GM23248 (cell line): ENCODE results near the gene WFIKKN2. TPM values are rescaled to one million over a fixed set of nuclear protein-coding genes. Genes with fewer than 3 reads are reported as not detected.

ENCODE experiments used
- DNase-seq: peaks from one replicate; pipeline ENCODE4 v3.0.0-alpha.2; 2015
- H2AFZ ChIP-seq: fragments of 200-600 bp; sonication (generic); 2 replicates; pipeline ENCODE4 v1.6.1; 2016; ENCODE audit warnings: antibody characterized with exemption
- H3F3A ChIP-seq: fragments of 200-600 bp; sonication (generic); 2 replicates; pipeline ENCODE4 v1.6.1; 2016; ENCODE audit warnings: mild to moderate bottlenecking, antibody characterized with exemption, mixed run types; ENCODE audit not compliant: insufficient read depth
- H3K27ac ChIP-seq: fragments of 200-600 bp; sonication (generic); 2 replicates; pipeline ENCODE4 v1.5.1; 2016; ENCODE audit warnings: mild to moderate bottlenecking
- H3K27me3 ChIP-seq: fragments of 200-600 bp; sonication (generic); replicated peaks from 2 replicates; pipeline ENCODE4 v1.6.1; 2016; ENCODE audit warnings: mild to moderate bottlenecking; ENCODE audit not compliant: insufficient read depth
- H3K36me3 ChIP-seq: fragments of 200-600 bp; sonication (generic); 2 replicates; pipeline ENCODE4 v1.6.1; 2016; ENCODE audit warnings: low read depth, mild to moderate bottlenecking
- H3K4me1 ChIP-seq: fragments of 200-600 bp; sonication (generic); 2 replicates; pipeline ENCODE4 v1.6.1; 2016; ENCODE audit warnings: mild to moderate bottlenecking; ENCODE audit not compliant: insufficient read depth
- H3K4me2 ChIP-seq: fragments of 200-600 bp; sonication (generic); one replicate; pipeline ENCODE4 v1.6.1; 2016; ENCODE audit warnings: mild to moderate bottlenecking; ENCODE audit not compliant: unreplicated experiment
- H3K4me3 ChIP-seq: fragments of 200-600 bp; sonication (generic); 2 replicates; pipeline ENCODE4 v1.5.1; 2016; ENCODE audit warnings: mild to moderate bottlenecking
- H3K79me2 ChIP-seq: fragments of 200-600 bp; sonication (generic); 2 replicates; pipeline ENCODE4 v1.6.1; 2016; ENCODE audit warnings: mild to moderate bottlenecking; ENCODE audit not compliant: insufficient read depth
- H3K9ac ChIP-seq: fragments of 200-600 bp; sonication (generic); 2 replicates; pipeline ENCODE4 v1.6.1; 2016; ENCODE audit warnings: mild to moderate bottlenecking
- H3K9me2 ChIP-seq: fragments of 200-600 bp; sonication (generic); 2 replicates; pipeline ENCODE4 v1.6.1; 2016; ENCODE audit warnings: mixed run types, mild to moderate bottlenecking, moderate library complexity; ENCODE audit not compliant: insufficient read depth
- H3K9me3 ChIP-seq: fragments of 200-600 bp; sonication (generic); one replicate; pipeline ENCODE4 v1.6.1; 2017; ENCODE audit warnings: low read depth
- H4K20me1 ChIP-seq: fragments of 200-600 bp; sonication (generic); 2 replicates; pipeline ENCODE4 v1.6.0; 2016; ENCODE audit not compliant: insufficient read depth
- EZH2 ChIP-seq: fragments of 200-600 bp; sonication (generic); IDR thresholded peaks from 2 replicates; pipeline ENCODE4 v1.6.1; 2018; ENCODE audit warnings: antibody characterized with exemption, mild to moderate bottlenecking; ENCODE audit not compliant: insufficient read depth, poor library complexity, severe bottlenecking
- EZH2phosphoT487 ChIP-seq: fragments of 200-600 bp; sonication (generic); IDR thresholded peaks from 2 replicates; pipeline ENCODE4 v1.6.1; 2018; ENCODE audit warnings: antibody characterized with exemption, moderate library complexity, mild to moderate bottlenecking, low read depth; ENCODE audit not compliant: insufficient read depth
- WGBS, 2 experiments: methylation state at CpG; one replicate each; pipeline ENCODE4 v1.1.6; 2015 to 2017; ENCODE audit warnings: low lambda C conversion rate in 2 of 2, low coverage in 1 of 2; ENCODE audit errors: missing lambda C conversion rate in 2 of 2; 5-methylcytosine and 5-hydroxymethylcytosine counted together
- in situ Hi-C: fragments of 300-500 bp; cut with MboI; formaldehyde crosslinking; loops from 2 replicates; pipeline ENCODE4 v1.15.0; 2020
- polyA plus RNA-seq: library from polyadenylated mRNA; unstranded; fragments of >200 nt; fragmentation: Nextera tagmentation; extraction: Ambion mirVana; gene quantifications from 2 replicates; pipeline ENCODE4 v1.2.1, GENCODE V29; 2016
- small RNA-seq: library from RNA; depleted of rRNA; stranded (forward); fragments of <200 nt; gene quantifications from one replicate; pipeline ENCODE3, GENCODE V24; 2014; ENCODE audit warnings: low read depth, low replicate concordance
- total RNA-seq: library from RNA; depleted of rRNA; stranded (reverse); fragments of >200 nt; shearing (Covaris generic); gene quantifications from 2 replicates; pipeline ENCODE4 v1.2.3, GENCODE V29; 2014; rRNA removed

The WFIKKN2 gene
- total and polyA plus RNA-seq, 2 experiments from 2014 or later: not detected

- no peak for DNase-seq
- Histone ChIP-seq H4K20me1 (no peaks in the 10 kb centered on the region), H3K4me3 (no peak overlapping the region), H2AFZ (no peak overlapping the region), H3K4me1 (no peaks in the 10 kb centered on the region), H3K9me2 (no peaks in the 10 kb centered on the region), H3K9ac (no peak overlapping the region), H3K9me3 (no peaks in the 10 kb centered on the region), H3K36me3 (no peaks in the 10 kb centered on the region), H3K27ac (no peak overlapping the region), H3K27me3 (no peaks in the 10 kb centered on the region), H3K4me2 (no peak overlapping the region), H3K79me2 (no peaks in the 10 kb centered on the region), H3F3A (no peaks in the 10 kb centered on the region)
- in situ Hi-C loops: no loop called here
- WGBS, 2 experiments: 78 to 80% methylated on average over 12 of the region's 12 CpGs
- TF ChIP-seq EZH2 (no peak), EZH2phosphoT487 (no peak)
These were observed 55.5 kb downstream of the WFIKKN2 start for GRCh38 chr17:50890675-50891516.

DNA sequence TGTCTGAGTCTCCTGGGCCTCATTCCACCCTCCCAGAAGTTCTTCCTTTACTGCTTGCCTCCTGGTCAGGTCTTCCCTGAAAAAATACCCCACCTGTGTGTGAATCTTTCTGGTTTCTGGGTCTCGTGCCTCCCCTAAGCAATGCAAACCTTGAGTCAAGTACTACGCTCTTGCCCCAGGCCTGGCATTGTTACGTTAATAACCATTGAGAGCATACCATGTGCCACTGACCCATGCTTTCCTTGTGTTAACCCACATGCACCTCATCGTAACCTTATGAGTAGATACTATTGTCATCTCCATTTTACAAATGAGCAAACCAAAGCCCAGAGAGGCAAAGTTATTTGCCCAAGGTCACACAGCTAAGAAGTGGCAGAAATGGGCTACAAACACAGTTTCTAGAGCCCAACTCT, 56.2 kb downstream of the WFIKKN2 start:
- Histone ChIP-seq H3K4me1 (no peaks in the 10 kb centered on the region), H3K9me2 (no peaks in the 10 kb centered on the region), H3K36me3 (no peaks in the 10 kb centered on the region), H3K4me3 (no peak overlapping the region), H3F3A (no peaks in the 10 kb centered on the region), H3K27me3 (no peaks in the 10 kb centered on the region), H3K79me2 (no peaks in the 10 kb centered on the region), H3K4me2 (no peak overlapping the region), H3K27ac (no peak overlapping the region), H3K9ac (no peak overlapping the region), H3K9me3 (no peaks in the 10 kb centered on the region), H4K20me1 (no peaks in the 10 kb centered on the region), H2AFZ (no peak overlapping the region)
- in situ Hi-C loops: no loop called here
- no peak for DNase-seq
- 80 to 84% methylated on average over 4 of the region's 4 CpGs for WGBS, 2 experiments
- TF ChIP-seq EZH2 (no peak), EZH2phosphoT487 (no peak)

Small RNAs within 50 kb of the gene (small RNA-seq; reads per million reads assigned to genes)
- gene AC005921.1: not detected

Other genes starting within 250 kb of the WFIKKN2 start
- gene ABCC3, start 200.7 kb upstream of the WFIKKN2 start, total RNA-seq: 28.3 and 32.0 TPM in 2 replicates
- gene ABCC3, start 200.7 kb upstream of the WFIKKN2 start, polyA plus RNA-seq: 35.0 and 38.5 TPM in 2 replicates
- gene ANKRD40, start 127.7 kb upstream of the WFIKKN2 start, total RNA-seq: 35.5 and 36.5 TPM in 2 replicates
- gene ANKRD40, start 127.7 kb upstream of the WFIKKN2 start, polyA plus RNA-seq: 20.1 and 20.2 TPM in 2 replicates
- gene LUC7L3, start 116.0 kb upstream of the WFIKKN2 start, total RNA-seq: 57.5 and 59.1 TPM in 2 replicates
- 100 and 138 TPM in 2 replicates for gene LUC7L3, start 116.0 kb upstream of the WFIKKN2 start, polyA plus RNA-seq
- not detected in 2 replicates for gene ANKRD40CL, start 68.1 kb upstream of the WFIKKN2 start, total RNA-seq
- not detected in 2 replicates for gene ANKRD40CL, start 68.1 kb upstream of the WFIKKN2 start, polyA plus RNA-seq
- gene TOB1, start 30.8 kb downstream of the WFIKKN2 start, total RNA-seq: 6.7 and 8.4 TPM in 2 replicates
- gene TOB1, start 30.8 kb downstream of the WFIKKN2 start, polyA plus RNA-seq: 93.8 and 96.4 TPM in 2 replicates